ENCODE measurements around the gene IRF1.

- TF ChIP-seq POLR2A (IDR thresholded peaks at IDR 0.05; ENCODE audit: low read length) (no peak), GATA1 (IDR thresholded peaks at IDR 0.05; ENCODE audit: low read depth, low read length) (no peak)
These were observed 52.8 kb downstream of the IRF1 start for GRCh38 chr5:132437604-132438266.

Data from erythroblast (primary cell).